NT2/D1 (cell line): ENCODE results near the gene MYLK.

Experiments
- DNase-seq: peaks from one replicate; pipeline ENCODE4 v3.0.0-alpha.2; 2011; ENCODE audit warnings: low read depth, low spot score
- H3K27me3 ChIP-seq: 2 replicates; pipeline ENCODE4 v1.6.0; 2011; ENCODE audit warnings: mild to moderate bottlenecking; ENCODE audit not compliant: insufficient read length, insufficient read depth
- H3K36me3 ChIP-seq: 2 replicates; pipeline ENCODE4 v1.6.1; 2011; ENCODE audit warnings: mild to moderate bottlenecking, low read length, mixed read lengths; ENCODE audit not compliant: insufficient read depth, insufficient read length
- H3K4me1 ChIP-seq: 2 replicates; pipeline ENCODE4 v1.5.1; 2011; ENCODE audit not compliant: insufficient read depth, insufficient read length
- H3K4me3 ChIP-seq: 2 replicates; pipeline ENCODE4 v1.5.1; 2011; ENCODE audit warnings: low read depth; ENCODE audit not compliant: insufficient read length
- H3K9ac ChIP-seq: 2 replicates; pipeline ENCODE4 v1.6.0; 2011; ENCODE audit warnings: low read depth; ENCODE audit not compliant: insufficient read length
- H3K9me3 ChIP-seq: 2 replicates; pipeline ENCODE4 v1.5.1; 2011; ENCODE audit warnings: mild to moderate bottlenecking, low read length; ENCODE audit not compliant: insufficient read depth
- SUZ12 ChIP-seq: IDR thresholded peaks from 2 replicates; pipeline ENCODE4 v1.6.1; 2011; ENCODE audit not compliant: insufficient read length, insufficient read depth; ENCODE audit errors: extremely low read depth
- YY1 ChIP-seq: IDR thresholded peaks from 2 replicates; pipeline ENCODE4 v1.6.1; 2011; ENCODE audit not compliant: insufficient read length, insufficient read depth
- ZNF274 ChIP-seq: IDR thresholded peaks from 2 replicates; pipeline ENCODE4 v1.6.1; 2011; ENCODE audit warnings: mild to moderate bottlenecking, low read depth, low read length

MYLK gene

DNA sequence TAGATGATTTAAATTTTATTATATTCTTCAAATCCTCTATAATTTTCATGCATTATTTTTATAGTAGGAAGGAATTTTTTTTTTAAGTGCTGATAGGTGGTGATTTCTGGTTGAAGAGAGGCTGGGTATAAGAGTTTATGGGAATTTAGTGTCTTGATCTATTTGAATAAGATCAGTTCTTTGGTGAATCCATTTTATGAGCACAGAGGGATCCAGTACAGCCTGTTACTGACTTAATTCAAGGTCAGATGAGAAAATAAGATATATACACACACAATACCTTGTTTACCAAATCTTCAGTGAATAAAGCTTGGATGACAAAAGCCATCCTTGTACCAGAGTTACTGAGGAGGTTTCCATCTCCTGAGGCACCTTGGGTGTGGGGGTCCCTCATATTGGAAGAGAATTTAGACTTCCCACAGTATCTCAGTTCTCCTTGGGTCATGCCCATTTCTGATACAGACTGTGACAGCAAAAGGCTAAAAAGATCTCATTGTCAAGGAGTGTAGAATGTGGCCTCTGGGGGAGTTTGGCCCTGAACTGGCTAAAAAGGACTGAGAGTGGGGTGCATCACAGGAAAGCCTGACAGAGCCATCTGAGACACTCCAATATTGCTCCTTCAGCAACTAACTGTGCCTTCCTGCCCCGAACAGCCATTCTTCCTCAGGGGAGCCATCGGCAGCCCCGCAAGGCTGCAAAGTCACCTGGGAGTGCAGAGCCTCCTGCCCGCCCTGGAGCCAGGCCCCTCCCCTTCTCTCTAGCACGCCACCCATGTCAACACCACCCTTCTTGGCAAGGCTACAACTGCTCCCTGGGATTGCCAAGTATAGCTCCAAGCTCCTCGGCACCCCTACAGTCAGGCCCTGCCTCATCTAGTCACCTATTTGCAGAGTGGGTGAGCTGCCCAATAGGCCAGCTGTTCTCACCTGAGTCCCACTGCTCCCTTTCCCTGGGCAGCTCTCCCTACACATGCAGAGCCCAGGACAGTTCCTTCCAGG is 256.2 kb downstream of the MYLK start:
- H3K9ac ChIP-seq = no peak overlapping the region
- no peaks in the 10 kb centered on the region for H3K9me3 ChIP-seq
- no peak for TF ChIP-seq SUZ12
- peaks cover 32% of the 10 kb centered on the region for H3K36me3 ChIP-seq
- H3K27me3 ChIP-seq = no peaks in the 10 kb centered on the region
- H3K4me1 ChIP-seq = no peaks in the 10 kb centered on the region
- no peak overlapping the region for H3K4me3 ChIP-seq
- no peak for DNase-seq

DNA sequence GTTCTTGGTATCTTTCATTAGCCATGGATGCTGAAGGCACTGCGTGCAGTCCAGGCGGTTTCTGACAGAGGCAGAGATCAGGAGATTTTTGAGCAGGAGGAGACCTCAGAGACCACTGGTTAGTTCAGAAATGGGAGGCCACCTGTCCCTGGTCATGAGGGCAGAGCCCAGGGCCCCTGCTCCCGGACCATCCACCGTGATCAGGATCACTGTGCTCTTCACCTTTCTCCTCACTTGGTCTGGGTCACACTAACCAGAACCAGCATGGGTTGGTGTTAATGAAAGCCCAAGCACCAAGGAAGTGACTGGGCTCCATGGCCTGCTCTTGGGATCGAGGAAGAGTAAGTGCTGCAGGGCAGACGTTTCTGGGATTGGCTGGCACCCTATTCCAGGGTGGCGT is 257.3 kb downstream of the MYLK start:
- Histone ChIP-seq H3K36me3 (peaks cover 32% of the 10 kb centered on the region), H3K9me3 (no peaks in the 10 kb centered on the region), H3K9ac (no peak overlapping the region), H3K4me1 (no peaks in the 10 kb centered on the region), H3K27me3 (no peaks in the 10 kb centered on the region), H3K4me3 (no peak overlapping the region)
- no peak for DNase-seq
- TF ChIP-seq ZNF274 = no peak
- TF ChIP-seq YY1 = no peak
- no peak for TF ChIP-seq SUZ12

- DNase-seq = no peak
- Histone ChIP-seq H3K4me1 (peaks cover 4% of the 10 kb centered on the region), H3K4me3 (no peak overlapping the region), H3K27me3 (no peaks in the 10 kb centered on the region), H3K9me3 (no peaks in the 10 kb centered on the region), H3K36me3 (peaks cover 19% of the 10 kb centered on the region), H3K9ac (no peak overlapping the region)
- TF ChIP-seq SUZ12 (no peak), YY1 (no peak), ZNF274 (no peak)
These were observed 259.8 kb downstream of the MYLK start for GRCh38 chr3:123624302-123624701.

DNA sequence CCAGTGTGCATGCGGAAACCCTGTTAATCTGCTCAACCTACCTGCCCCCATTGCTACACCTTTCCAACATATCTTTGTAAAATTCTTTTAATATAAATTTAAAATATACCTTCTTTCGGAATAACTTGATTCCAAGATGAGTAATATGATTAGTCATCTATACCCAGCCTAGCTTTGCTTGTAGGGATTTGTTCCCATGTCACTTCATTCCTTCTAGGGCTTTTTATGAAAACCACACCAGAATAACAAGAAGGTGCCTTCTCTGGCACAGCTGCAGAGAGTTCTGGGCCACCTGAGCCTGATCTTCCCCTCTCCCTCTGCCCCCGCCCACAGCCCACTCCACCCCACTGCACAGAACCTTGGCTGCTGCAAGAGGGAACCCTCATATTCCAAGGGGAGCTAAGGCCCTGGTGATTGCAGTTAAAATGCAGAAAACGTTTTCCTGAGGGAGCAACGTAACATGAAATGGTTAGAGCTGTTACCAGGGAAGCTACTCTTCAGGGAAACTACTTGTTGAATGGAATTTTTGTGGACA is 260.7 kb downstream of the MYLK start:
- no peak for DNase-seq
- H3K27me3 ChIP-seq = no peaks in the 10 kb centered on the region
- no peak overlapping the region for H3K9ac ChIP-seq
- peaks cover 24% of the 10 kb centered on the region for H3K36me3 ChIP-seq
- H3K9me3 ChIP-seq = no peaks in the 10 kb centered on the region
- TF ChIP-seq ZNF274 (no peak), SUZ12 (no peak), YY1 (no peak)
- H3K4me1 ChIP-seq = peaks cover 4% of the 10 kb centered on the region
- H3K4me3 ChIP-seq = no peak overlapping the region

DNA sequence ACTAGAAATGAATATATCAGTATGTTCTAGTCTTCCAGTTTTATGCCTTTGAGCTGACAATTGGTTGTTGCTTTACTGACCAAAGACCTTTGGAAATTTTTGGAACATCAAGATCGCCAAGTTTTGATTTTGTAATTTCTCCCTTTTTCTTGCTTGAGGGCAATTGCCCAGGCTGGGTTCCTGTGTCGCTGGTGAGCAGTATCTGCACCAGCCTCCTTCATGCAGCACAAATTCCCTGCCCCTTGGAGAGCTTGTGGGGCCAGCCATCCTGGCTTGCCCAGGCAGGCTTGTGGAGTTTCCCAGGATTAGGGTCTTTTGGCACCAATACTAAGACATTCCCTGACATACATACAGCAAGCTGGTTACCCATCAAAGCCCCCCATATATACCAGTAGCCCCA is 261.4 kb downstream of the MYLK start:
- no peak overlapping the region for H3K4me3 ChIP-seq
- H3K9me3 ChIP-seq = no peaks in the 10 kb centered on the region
- no peak for TF ChIP-seq SUZ12
- no peak for TF ChIP-seq YY1
- TF ChIP-seq ZNF274 = no peak
- no peaks in the 10 kb centered on the region for H3K27me3 ChIP-seq
- no peak overlapping the region for H3K9ac ChIP-seq
- H3K36me3 ChIP-seq = peaks cover 30% of the 10 kb centered on the region
- peaks cover 4% of the 10 kb centered on the region for H3K4me1 ChIP-seq
- no peak for DNase-seq

GRCh38 chr3:123621850-123622189 is 262.3 kb downstream of the MYLK start:
- H3K27me3 ChIP-seq = no peaks in the 10 kb centered on the region
- H3K9ac ChIP-seq = no peak overlapping the region
- DNase-seq = no peak
- H3K4me3 ChIP-seq = no peak overlapping the region
- peaks cover 28% of the 10 kb centered on the region for H3K36me3 ChIP-seq
- TF ChIP-seq SUZ12 (no peak), YY1 (no peak), ZNF274 (no peak)
- H3K9me3 ChIP-seq = no peaks in the 10 kb centered on the region
- H3K4me1 ChIP-seq = peaks cover 4% of the 10 kb centered on the region

DNA sequence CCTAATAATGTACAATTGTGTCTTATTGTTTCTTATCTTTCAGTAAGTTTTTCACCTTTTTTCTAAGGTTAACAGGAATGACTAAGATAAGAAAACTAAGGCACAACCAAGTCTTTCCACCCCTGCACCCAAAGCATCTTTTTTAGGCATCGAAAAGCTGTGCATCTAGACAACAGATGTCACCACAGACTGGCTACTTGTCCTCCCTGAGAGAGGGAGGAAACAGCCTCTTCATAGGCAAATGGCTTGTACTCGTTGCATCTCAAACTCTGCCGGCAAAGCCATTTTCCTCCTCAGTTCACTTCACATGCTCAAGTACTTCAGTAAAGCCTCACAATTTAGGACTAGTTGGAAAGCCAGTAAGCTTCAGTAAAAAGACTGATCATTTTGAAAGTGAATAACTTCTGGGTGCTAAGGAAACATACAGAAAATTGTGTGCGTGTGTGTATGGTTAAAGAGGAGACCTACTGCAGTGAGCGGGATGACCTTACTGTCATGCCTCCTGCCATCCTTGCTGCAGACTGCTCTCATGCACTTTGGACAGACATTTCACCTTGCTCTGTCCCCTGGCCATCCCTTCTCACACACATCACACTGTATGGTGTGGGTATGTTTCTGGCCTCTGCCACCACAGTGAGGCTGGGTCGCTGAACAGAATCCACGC is 262.8 kb downstream of the MYLK start:
- Histone ChIP-seq H3K36me3 (peaks cover 30% of the 10 kb centered on the region), H3K9ac (no peak overlapping the region), H3K27me3 (no peaks in the 10 kb centered on the region), H3K4me3 (no peak overlapping the region), H3K4me1 (peaks cover 4% of the 10 kb centered on the region), H3K9me3 (no peaks in the 10 kb centered on the region)
- no peak for DNase-seq
- TF ChIP-seq YY1 = no peak
- TF ChIP-seq SUZ12 = no peak
- no peak for TF ChIP-seq ZNF274
